SIG-M5 treated with dmso at 0.1 percent for 504 hours (cell line): Measurements from ENCODE around the gene LYPD6B.

ENCODE experiments used
- DNase-seq: peaks from one replicate; lab custom pipeline; 2025; ENCODE audit not compliant: unreplicated experiment; lab: John Stamatoyannopoulos, UW

The LYPD6B gene

GRCh38 chr2:149155196-149155969 lies 116.9 kb downstream of the LYPD6B start:
- DNase-seq, result peak; percentile 75

GRCh38 chr2:149155988-149156387 lies 117.5 kb downstream of the LYPD6B start:
- DNase-seq, result no peak

GRCh38 chr2:149156971-149157740 lies 118.7 kb downstream of the LYPD6B start:
- DNase-seq, result no peak

GRCh38 chr2:149158957-149159356 lies 120.5 kb downstream of the LYPD6B start:
- DNase-seq, result no peak

- DNase-seq, result no peak
Observed at GRCh38 chr2:149160195-149160594, 121.7 kb downstream of the LYPD6B start.

GRCh38 chr2:149160701-149161217 lies 122.3 kb downstream of the LYPD6B start:
- peak; percentile 93 for DNase-seq

- DNase-seq, result peak; percentile 90
Observed at GRCh38 chr2:149161481-149162225, 123.2 kb downstream of the LYPD6B start.

- no peak for DNase-seq
Observed at GRCh38 chr2:149164296-149164695, 125.8 kb downstream of the LYPD6B start.

- DNase-seq, result no peak
Observed at GRCh38 chr2:149164827-149165226, 126.3 kb downstream of the LYPD6B start.

GRCh38 chr2:149167001-149167780 lies 128.7 kb downstream of the LYPD6B start:
- DNase-seq, result peak; percentile 81

GRCh38 chr2:149167941-149168340 lies 129.4 kb downstream of the LYPD6B start:
- DNase-seq, result peak; percentile 76

- DNase-seq, result peak; percentile 56
Observed at GRCh38 chr2:149169656-149170055, 131.2 kb downstream of the LYPD6B start.

DNA sequence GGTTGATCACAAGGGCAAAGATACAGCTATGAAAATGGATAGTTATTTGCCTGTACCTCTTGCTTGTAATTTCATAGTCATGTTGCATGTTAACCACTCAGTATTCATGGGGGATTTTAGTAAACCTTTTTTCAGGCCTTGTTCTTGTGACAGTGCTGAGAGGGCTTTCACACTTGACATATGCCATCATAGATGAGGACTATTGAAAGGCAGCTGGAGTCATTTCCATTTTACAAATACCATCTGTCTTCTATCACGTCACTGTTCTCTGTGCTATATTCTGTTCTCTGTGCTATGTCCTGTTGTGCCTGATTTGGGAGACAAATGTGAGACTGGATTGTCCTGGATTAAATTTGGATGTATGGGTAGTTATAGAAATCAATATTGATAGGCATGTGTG lies 131.7 kb downstream of the LYPD6B start:
- no peak for DNase-seq

- DNase-seq, result no peak
Observed at GRCh38 chr2:149170911-149171310, 132.4 kb downstream of the LYPD6B start.

- DNase-seq, result no peak
Observed at GRCh38 chr2:149173220-149173619, 134.7 kb downstream of the LYPD6B start.

DNA sequence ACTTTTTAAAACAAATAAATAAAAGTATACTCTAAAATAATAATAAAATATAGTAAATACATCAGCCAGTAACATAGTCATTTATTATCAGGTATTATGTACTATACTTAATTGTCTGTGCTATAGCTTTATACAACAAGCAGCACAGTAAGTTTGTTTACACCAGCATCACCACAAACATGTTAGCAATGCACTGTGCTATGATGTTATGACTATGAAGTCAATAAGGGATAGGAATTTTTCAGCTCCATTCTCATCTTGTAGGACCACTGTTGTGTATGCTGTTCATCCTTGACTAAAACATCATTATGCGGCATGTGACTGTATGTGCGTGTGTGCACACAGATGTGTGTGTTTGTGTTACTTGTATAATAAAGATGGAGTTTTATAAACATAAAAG lies 137.5 kb downstream of the LYPD6B start:
- no peak for DNase-seq

- DNase-seq, result no peak
Observed at GRCh38 chr2:149178612-149179011, 140.1 kb downstream of the LYPD6B start.

GRCh38 chr2:149180226-149180875 lies 141.9 kb downstream of the LYPD6B start:
- DNase-seq, result no peak

GRCh38 chr2:149183187-149183586 lies 144.7 kb downstream of the LYPD6B start:
- DNase-seq, result no peak

- DNase-seq, result no peak
Observed at GRCh38 chr2:149184991-149185390, 146.5 kb downstream of the LYPD6B start.
